HFFc6 (cell line): ENCODE data around the gene GFER. TPM values are rescaled to one million over a fixed set of nuclear protein-coding genes. Genes with fewer than 3 reads are reported as not detected.

ENCODE experiments used
- DNase-seq: peaks from one replicate; pipeline ENCODE4 v3.0.0-alpha.2; 2018
- H3K27ac Mint-ChIP-seq: 2 replicates; pipeline ENCODE4 v1.8.0; 2020; ENCODE audit warnings: mild to moderate bottlenecking, mixed read lengths
- H3K27me3 Mint-ChIP-seq: 2 replicates; pipeline ENCODE4 v1.8.0; 2021; ENCODE audit warnings: mild to moderate bottlenecking, moderate library complexity, mixed read lengths; ENCODE audit not compliant: insufficient read depth
- H3K36me3 Mint-ChIP-seq: 2 replicates; pipeline ENCODE4 v1.8.0; 2021; ENCODE audit warnings: low read depth, mixed read lengths
- H3K4me1 Mint-ChIP-seq: 2 replicates; pipeline ENCODE4 v1.8.0; 2020; ENCODE audit warnings: low read depth, mixed read lengths
- H3K4me3 Mint-ChIP-seq: 2 replicates; pipeline ENCODE4 v1.8.0; 2020; ENCODE audit warnings: mild to moderate bottlenecking, moderate library complexity, mixed read lengths
- H3K9me3 Mint-ChIP-seq: 2 replicates; pipeline ENCODE4 v1.8.0; 2020; ENCODE audit warnings: mild to moderate bottlenecking, mixed read lengths
- CTCF ChIP-seq: fragments of 200-600 bp; sonication (generic); IDR thresholded peaks from 2 replicates; pipeline ENCODE4 v1.5.0; 2021; ENCODE audit warnings: antibody characterized with exemption, mild to moderate bottlenecking
- total RNA-seq, 6 experiments: library from RNA; stranded (reverse); fragmentation: NEBNext Ultra II Directional; extraction: Animal tissue kit (Norgen Biotek cat#: 25700); gene quantifications; 2 replicates in 1 of 6; 3 replicates in 5 of 6; pipeline ENCODE4 v1.2.3, GENCODE V29; 2021

GFER gene
- total RNA-seq, 6 experiments from 2014 or later: 28.8 to 45.5 (median 40.2) TPM

DNA sequence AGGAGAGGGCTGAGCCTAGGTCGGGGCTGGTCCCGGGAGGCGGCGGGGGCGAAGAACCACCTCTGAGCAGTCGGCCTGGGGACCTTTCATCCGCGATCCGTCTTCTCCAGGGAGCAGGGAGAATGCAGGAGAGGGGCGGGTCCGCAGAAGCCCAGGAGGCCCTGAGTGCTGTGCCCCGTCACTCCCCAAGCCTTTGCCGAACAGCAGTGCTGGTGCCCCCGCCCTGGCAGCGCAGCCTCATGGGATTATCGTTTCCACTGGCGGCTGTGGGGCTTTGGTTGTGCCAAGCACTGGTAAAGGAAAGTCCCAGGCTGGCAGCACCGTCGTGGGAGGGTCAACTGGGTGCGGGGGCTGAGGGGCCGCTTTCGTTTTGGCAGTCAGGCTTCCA, 11.5 kb upstream of the GFER start:
- DNase-seq: no peak
- Mint-ChIP-seq H3K4me3 (peak overlapping the region; percentile 97), H3K27me3 (no peaks in the 10 kb centered on the region; the same call in 1 of the 2 replicates), H3K9me3 (no peaks in the 10 kb centered on the region), H3K27ac (peak overlapping the region; percentile 97), H3K4me1 (peaks cover 16% of the 10 kb centered on the region), H3K36me3 (peaks cover 7% of the 10 kb centered on the region)
- no peak for TF ChIP-seq CTCF

DNA sequence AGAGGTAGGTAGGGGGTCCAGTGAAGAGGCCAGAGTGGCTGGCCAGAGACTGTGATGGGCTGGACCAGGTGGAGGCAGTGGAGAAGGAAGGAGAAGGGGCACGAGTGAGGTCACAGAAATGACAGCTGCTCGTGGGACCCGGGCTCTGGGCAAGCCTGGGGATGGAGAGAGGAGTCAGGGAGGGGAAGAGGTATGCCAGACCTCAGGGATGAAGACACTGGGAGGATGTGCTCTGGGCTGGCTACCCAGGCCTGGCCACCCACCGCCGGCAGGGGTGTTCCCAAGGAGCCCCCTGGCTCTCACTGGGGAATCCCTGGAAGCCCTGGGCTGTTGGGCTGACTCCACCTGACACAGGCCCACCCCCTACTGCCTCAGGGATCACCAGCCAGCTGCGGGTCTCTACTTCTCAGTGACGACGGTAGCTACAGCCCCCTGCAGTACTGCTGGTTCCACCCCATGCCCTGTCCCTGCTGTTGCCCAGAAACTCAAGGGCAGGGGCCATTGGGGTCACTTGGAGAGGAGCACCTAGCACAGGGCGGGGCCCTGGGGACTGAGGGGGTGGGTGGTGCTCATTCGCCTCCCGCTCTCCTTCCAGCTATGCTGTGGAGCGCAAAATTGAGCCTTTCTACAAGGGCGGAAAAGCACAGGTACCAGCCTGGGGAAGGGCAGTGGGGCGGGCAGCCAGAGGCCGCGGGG, 10.4 kb upstream of the GFER start:
- H3K9me3 Mint-ChIP-seq: no peaks in the 10 kb centered on the region
- H3K27ac Mint-ChIP-seq: no peak overlapping the region
- TF ChIP-seq CTCF: no peak
- peak overlapping the region; percentile 97; the same call in 1 of the 2 replicates for H3K4me3 Mint-ChIP-seq
- no peaks in the 10 kb centered on the region; the same call in 1 of the 2 replicates for H3K27me3 Mint-ChIP-seq
- DNase-seq: no peak
- peaks cover 7% of the 10 kb centered on the region for H3K36me3 Mint-ChIP-seq
- peaks cover 16% of the 10 kb centered on the region for H3K4me1 Mint-ChIP-seq

DNA sequence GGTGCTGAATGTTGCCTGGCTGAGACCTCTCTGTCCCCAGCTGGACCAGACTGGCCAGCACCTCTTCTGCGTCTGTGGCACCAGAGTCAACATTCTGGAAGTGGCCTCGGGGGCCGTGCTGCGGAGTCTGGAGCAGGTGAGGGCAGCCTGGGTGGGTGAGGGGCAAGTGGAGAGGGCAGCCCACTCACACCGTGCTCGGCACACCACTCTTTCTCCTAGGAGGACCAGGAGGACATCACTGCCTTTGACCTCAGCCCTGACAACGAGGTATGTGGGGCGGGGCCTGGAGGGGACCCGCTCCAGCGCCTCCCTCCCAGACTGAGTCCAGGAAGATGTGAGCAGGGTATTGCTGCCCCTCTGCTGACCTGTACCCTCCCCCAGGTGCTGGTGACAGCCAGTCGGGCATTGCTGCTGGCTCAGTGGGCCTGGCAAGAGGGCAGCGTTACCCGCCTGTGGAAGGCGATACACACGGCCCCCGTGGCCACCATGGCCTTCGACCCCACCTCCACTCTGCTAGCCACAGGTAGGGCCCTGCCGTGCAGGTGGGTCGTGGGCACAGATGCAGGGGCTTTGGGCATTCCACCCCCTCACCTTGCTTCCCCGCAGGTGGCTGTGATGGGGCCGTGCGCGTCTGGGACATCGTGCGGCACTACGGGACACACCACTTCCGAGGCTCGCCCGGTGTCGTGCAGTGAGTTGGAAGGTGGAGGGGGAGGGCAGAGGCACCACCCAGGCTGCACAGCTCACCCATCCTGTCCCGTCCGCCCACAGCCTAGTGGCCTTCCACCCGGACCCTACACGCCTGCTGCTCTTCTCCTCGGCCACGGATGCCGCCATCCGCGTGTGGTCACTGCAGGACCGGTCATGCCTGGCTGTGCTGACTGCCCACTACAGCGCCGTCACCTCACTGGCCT, 9.6 kb upstream of the GFER start:
- TF ChIP-seq CTCF: no peak
- no peak for DNase-seq
- Mint-ChIP-seq H3K27me3 (no peaks in the 10 kb centered on the region; the same call in 1 of the 2 replicates), H3K4me3 (no peak overlapping the region), H3K27ac (no peak overlapping the region), H3K36me3 (peaks cover 7% of the 10 kb centered on the region), H3K4me1 (peaks cover 16% of the 10 kb centered on the region), H3K9me3 (no peaks in the 10 kb centered on the region)

DNA sequence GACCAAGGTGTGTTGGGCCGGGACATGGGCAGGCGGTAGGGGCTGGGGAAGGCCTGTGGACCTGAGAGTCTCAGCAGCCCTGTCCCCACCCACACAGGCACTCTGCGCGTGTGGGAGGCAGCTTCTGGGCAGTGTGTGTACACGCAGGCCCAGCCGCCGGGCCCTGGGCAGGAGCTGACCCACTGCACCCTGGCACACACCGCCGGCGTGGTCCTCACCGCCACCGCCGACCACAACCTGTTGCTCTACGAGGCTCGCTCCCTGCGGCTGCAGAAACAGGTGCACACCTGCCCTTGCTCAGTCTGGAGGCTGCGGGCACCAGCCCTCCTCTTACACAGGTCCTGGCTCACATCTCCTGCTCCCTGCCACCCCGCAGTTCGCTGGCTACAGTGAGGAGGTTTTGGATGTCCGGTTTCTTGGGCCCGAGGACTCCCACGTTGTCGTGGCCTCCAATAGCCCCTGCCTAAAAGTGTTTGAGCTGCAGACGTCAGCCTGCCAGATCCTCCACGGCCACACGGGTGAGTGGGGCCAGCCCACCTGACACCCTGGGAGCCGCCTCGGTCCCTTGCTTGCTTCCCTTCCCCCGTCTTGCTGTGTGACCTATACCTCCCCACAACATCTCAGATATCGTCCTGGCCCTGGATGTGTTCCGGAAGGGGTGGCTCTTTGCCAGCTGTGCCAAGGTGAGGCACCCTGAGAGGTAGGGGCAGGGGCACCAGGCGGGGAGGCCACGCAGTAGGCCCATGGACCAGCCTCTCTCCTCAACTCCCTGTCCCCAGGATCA, 8.4 kb upstream of the GFER start:
- Mint-ChIP-seq H3K27me3 (no peaks in the 10 kb centered on the region; the same call in 1 of the 2 replicates), H3K27ac (no peak overlapping the region)

More for the DNA sequence above, 8.4 kb upstream of the GFER start:
- TF ChIP-seq CTCF: no peak
- Mint-ChIP-seq H3K9me3 (no peaks in the 10 kb centered on the region), H3K4me3 (no peak overlapping the region), H3K36me3 (peaks cover 7% of the 10 kb centered on the region), H3K4me1 (peaks cover 16% of the 10 kb centered on the region)
- DNase-seq: no peak
